BLaER1 treated with 17β-estradiol and CSF1 and Interleukin-3, amounts not matched to agents 10 nM and 100 nM (cell line): ENCODE measurements around the gene NOL4L.
A peak's percentile ranks its signal among the peaks of the same experiment; 100 is the strongest.

Experiments used
- H3K27ac ChIP-seq, 11 experiments: shearing (Covaris generic); formaldehyde crosslinking; 2 replicates each; pipeline ENCODE4 v1.8.1; 2022
- H3K27me3 ChIP-seq, 11 experiments: shearing (Covaris generic); formaldehyde crosslinking; 2 replicates each; pipeline ENCODE4 v1.8.1; 2022
- H3K36me3 ChIP-seq, 11 experiments: shearing (Covaris generic); formaldehyde crosslinking; 2 replicates each; pipeline ENCODE4 v1.8.1; 2022
- H3K4me1 ChIP-seq, 10 experiments: shearing (Covaris generic); formaldehyde crosslinking; 2 replicates each; pipeline ENCODE4 v1.8.1; 2022
- H3K4me2 ChIP-seq, 11 experiments: shearing (Covaris generic); formaldehyde crosslinking; 2 replicates each; pipeline ENCODE4 v1.8.1; 2022
- H3K4me3 ChIP-seq, 10 experiments: shearing (Covaris generic); formaldehyde crosslinking; 2 replicates each; pipeline ENCODE4 v1.8.1; 2022
- H3K9ac ChIP-seq, 11 experiments: shearing (Covaris generic); formaldehyde crosslinking; 2 replicates each; pipeline ENCODE4 v1.8.1; 2022
- H3K9me3 ChIP-seq, 11 experiments: shearing (Covaris generic); formaldehyde crosslinking; replicated peaks in 1 of 11; 2 replicates each; pipeline ENCODE4 v1.8.1; 2022
- H4K20me1 ChIP-seq, 11 experiments: shearing (Covaris generic); formaldehyde crosslinking; 2 replicates each; pipeline ENCODE4 v1.8.1; 2022
- Cebpa-rat ChIP-seq, 11 experiments: shearing (Covaris generic); IDR thresholded peaks; 2 replicates each; pipeline ENCODE4 v1.8.1; 2022

The NOL4L gene

GRCh38 chr20:32577023-32577422, 8.1 kb downstream of the NOL4L start:
- H3K9ac ChIP-seq, result no peak overlapping the region; a peak in 1 of 22 replicates
- H3K4me3 ChIP-seq, result no peak overlapping the region
- H3K27me3 ChIP-seq, result no peaks in the 10 kb centered on the region
- H3K36me3 ChIP-seq, result no peaks in the 10 kb centered on the region
- TF ChIP-seq Cebpa-rat (IDR thresholded peaks at IDR 0.05), result no peak
- H3K9me3 ChIP-seq, result no peaks in the 10 kb centered on the region
- peaks cover 52 to 83% (median 78%) of the 10 kb centered on the region in 10 experiments for H3K4me1 ChIP-seq
- peak overlapping the region in 3 of 11 experiments; percentile 18 to 84 (median 25); a peak in 4 of 22 replicates for H3K27ac ChIP-seq
- peaks cover 0 to 95% (median 37%) of the 10 kb centered on the region in 11 experiments; a peak in 12 of 22 replicates for H4K20me1 ChIP-seq
- H3K4me2 ChIP-seq, result peak overlapping the region in 5 of 11 experiments; percentile 67 to 86 (median 74); a peak in 6 of 22 replicates

- Histone ChIP-seq H4K20me1 (peaks cover 0 to 95% (median 37%) of the 10 kb centered on the region in 11 experiments; a peak in 12 of 22 replicates), H3K4me3 (no peak overlapping the region), H3K9me3 (no peaks in the 10 kb centered on the region), H3K36me3 (no peaks in the 10 kb centered on the region), H3K9ac (no peak overlapping the region; a peak in 1 of 22 replicates), H3K27me3 (no peaks in the 10 kb centered on the region), H3K4me2 (peak overlapping the region in 10 of 11 experiments; percentile 28 to 86 (median 74); a peak in 12 of 22 replicates), H3K4me1 (peaks cover 52 to 83% (median 78%) of the 10 kb centered on the region in 10 experiments), H3K27ac (peak overlapping the region in 3 of 11 experiments; percentile 18 to 84 (median 25); a peak in 4 of 22 replicates)
- TF ChIP-seq Cebpa-rat (IDR thresholded peaks at IDR 0.05), result no peak
Measured at GRCh38 chr20:32576560-32576959, 8.6 kb downstream of the NOL4L start.

- Histone ChIP-seq H4K20me1 (peaks cover 0 to 95% (median 35%) of the 10 kb centered on the region in 11 experiments; a peak in 12 of 22 replicates), H3K27ac (peak overlapping the region in 5 of 11 experiments; percentile 54 to 84 (median 71); a peak in 7 of 22 replicates), H3K36me3 (no peaks in the 10 kb centered on the region), H3K4me2 (peak overlapping the region; percentile 65 to 86 (median 75); a peak in 19 of 22 replicates), H3K4me1 (peaks cover 52 to 83% (median 78%) of the 10 kb centered on the region in 10 experiments), H3K4me3 (no peak overlapping the region), H3K27me3 (no peaks in the 10 kb centered on the region), H3K9ac (peak overlapping the region in 3 of 11 experiments; percentile 16 to 67 (median 45); a peak in 3 of 22 replicates), H3K9me3 (no peaks in the 10 kb centered on the region)
- TF ChIP-seq Cebpa-rat (IDR thresholded peaks at IDR 0.05), result no peak
Measured at GRCh38 chr20:32575805-32576204, 9.3 kb downstream of the NOL4L start.

- no peaks in the 10 kb centered on the region for H3K9me3 ChIP-seq
- no peak for TF ChIP-seq Cebpa-rat (IDR thresholded peaks at IDR 0.05)
- H3K4me1 ChIP-seq, result peaks cover 54 to 83% (median 78%) of the 10 kb centered on the region in 10 experiments
- peak overlapping the region in 10 of 11 experiments; percentile 45 to 72 (median 58); a peak in 15 of 22 replicates for H3K9ac ChIP-seq
- H3K27ac ChIP-seq, result peak overlapping the region in 10 of 11 experiments; percentile 50 to 84 (median 67); a peak in 20 of 22 replicates
- no peaks in the 10 kb centered on the region for H3K36me3 ChIP-seq
- peaks cover 0 to 95% (median 29%) of the 10 kb centered on the region in 11 experiments; a peak in 12 of 22 replicates for H4K20me1 ChIP-seq
- peak overlapping the region; percentile 65 to 86 (median 75) for H3K4me2 ChIP-seq
- H3K4me3 ChIP-seq, result no peak overlapping the region
- no peaks in the 10 kb centered on the region for H3K27me3 ChIP-seq
Measured at GRCh38 chr20:32575227-32575581, 9.9 kb downstream of the NOL4L start.

GRCh38 chr20:32574296-32575226, 10.6 kb downstream of the NOL4L start:
- Histone ChIP-seq H3K27me3 (no peaks in the 10 kb centered on the region), H3K36me3 (no peaks in the 10 kb centered on the region), H3K4me2 (peak overlapping the region; percentile 65 to 86 (median 75)), H3K9ac (peak overlapping the region; percentile 34 to 72 (median 55); a peak in 20 of 22 replicates), H4K20me1 (peaks cover 0 to 95% (median 23%) of the 10 kb centered on the region in 11 experiments; a peak in 13 of 22 replicates), H3K27ac (peak overlapping the region; percentile 40 to 84 (median 64); a peak in 21 of 22 replicates), H3K4me3 (no peak overlapping the region), H3K9me3 (no peaks in the 10 kb centered on the region), H3K4me1 (peaks cover 60 to 83% (median 79%) of the 10 kb centered on the region in 10 experiments)
- TF ChIP-seq Cebpa-rat (IDR thresholded peaks at IDR 0.05), result no peak

- peaks cover 0 to 95% (median 19%) of the 10 kb centered on the region in 11 experiments; a peak in 12 of 22 replicates for H4K20me1 ChIP-seq
- H3K27ac ChIP-seq, result peak overlapping the region in 9 of 11 experiments; percentile 50 to 84 (median 70); a peak in 12 of 22 replicates
- H3K27me3 ChIP-seq, result no peaks in the 10 kb centered on the region
- no peak overlapping the region for H3K4me3 ChIP-seq
- no peaks in the 10 kb centered on the region for H3K36me3 ChIP-seq
- no peaks in the 10 kb centered on the region for H3K9me3 ChIP-seq
- H3K4me2 ChIP-seq, result peak overlapping the region in 3 of 11 experiments; percentile 82 to 86 (median 84); a peak in 6 of 22 replicates
- peaks cover 64 to 88% (median 76%) of the 10 kb centered on the region in 10 experiments for H3K4me1 ChIP-seq
- no peak for TF ChIP-seq Cebpa-rat (IDR thresholded peaks at IDR 0.05)
- peak overlapping the region in 5 of 11 experiments; percentile 21 to 72 (median 67); a peak in 5 of 22 replicates for H3K9ac ChIP-seq
Measured at GRCh38 chr20:32573167-32573851, 11.8 kb downstream of the NOL4L start.

- Histone ChIP-seq H3K4me2 (peak overlapping the region in 3 of 11 experiments; percentile 83 to 94 (median 84); a peak in 2 of 22 replicates), H3K27me3 (no peaks in the 10 kb centered on the region), H4K20me1 (peaks cover 0 to 98% (median 22%) of the 10 kb centered on the region in 11 experiments; a peak in 15 of 22 replicates), H3K9ac (0 out of 22 replicates have a peak overlapping the region, but pooled peaks of 1 of the 11 experiments have one; percentile 44), H3K36me3 (no peaks in the 10 kb centered on the region), H3K9me3 (no peaks in the 10 kb centered on the region), H3K4me3 (no peak overlapping the region), H3K4me1 (peaks cover 62 to 91% (median 75%) of the 10 kb centered on the region in 10 experiments), H3K27ac (no peak overlapping the region; a peak in 1 of 22 replicates)
- no peak for TF ChIP-seq Cebpa-rat (IDR thresholded peaks at IDR 0.05)
Measured at GRCh38 chr20:32572271-32572968, 12.7 kb downstream of the NOL4L start.

- Histone ChIP-seq H3K4me3 (no peak overlapping the region), H3K27me3 (no peaks in the 10 kb centered on the region), H3K9me3 (no peaks in the 10 kb centered on the region), H3K36me3 (no peaks in the 10 kb centered on the region), H3K4me1 (peaks cover 60 to 90% (median 75%) of the 10 kb centered on the region in 10 experiments), H3K9ac (peak overlapping the region in 2 of 11 experiments; percentile 43 to 44; a peak in 2 of 22 replicates), H3K4me2 (peak overlapping the region in 9 of 11 experiments; percentile 8 to 94 (median 48); a peak in 13 of 22 replicates), H3K27ac (peak overlapping the region in 5 of 11 experiments; percentile 8 to 53 (median 29); a peak in 5 of 22 replicates), H4K20me1 (peaks cover 0 to 98% (median 31%) of the 10 kb centered on the region in 11 experiments; a peak in 15 of 22 replicates)
- no peak for TF ChIP-seq Cebpa-rat (IDR thresholded peaks at IDR 0.05)
Measured at GRCh38 chr20:32571566-32571965, 13.6 kb downstream of the NOL4L start.
